ENCODE results near the gene CUTA. TPM values are rescaled to one million over a fixed set of nuclear protein-coding genes. Genes with fewer than 3 reads are reported as not detected.

Gene CUTA
- total and polyA plus RNA-seq, 2 of the 13 experiments (the other 11 are each of a cell fraction or from before 2014, with no cell fraction given): 170 to 180 TPM

GRCh38 chr6:33410711-33411631 is 6.9 kb downstream of the CUTA start, which contains the start of gene PHF1 (continued):
- TF ChIP-seq MZF1 (CRISPR knock-in tag; IDR thresholded peaks at IDR 0.05; ENCODE audit: borderline replicate concordance) (no peak), FOXJ3 (CRISPR knock-in tag; IDR thresholded peaks at IDR 0.05; ENCODE audit: borderline replicate concordance) (no peak), MXI1 (IDR thresholded peaks at IDR 0.05; ENCODE audit: borderline replicate concordance, low read depth, low read length) (peak; percentile 27; the same call in 1 of the 3 replicates), AKAP8 (CRISPR knock-in tag; IDR thresholded peaks at IDR 0.05) (no peak), GTF2F1 (IDR thresholded peaks at IDR 0.05; ENCODE audit: low read length) (no peak), DZIP1 (CRISPR knock-in tag; IDR thresholded peaks at IDR 0.05) (no peak), THRA (CRISPR knock-in tag; IDR thresholded peaks at IDR 0.05; ENCODE audit: borderline replicate concordance) (peak; percentile 16; the same call in 1 of the 2 replicates), IRF1 (CRISPR knock-in tag; IDR thresholded peaks at IDR 0.05; ENCODE audit: low read depth) (no peak), HMGXB4 (CRISPR knock-in tag; IDR thresholded peaks at IDR 0.05; ENCODE audit: borderline replicate concordance in 1 of 2, low read depth in 1 of 2) (peak in 1 of 2 experiments; percentile 26; a peak in 1 of 4 replicates), BORCS8-MEF2B (CRISPR knock-in tag; IDR thresholded peaks at IDR 0.05) (0 out of 2 replicates have a peak, but pooled peaks have one; percentile 40), ZNF577 (CRISPR knock-in tag; IDR thresholded peaks at IDR 0.05; ENCODE audit: borderline replicate concordance, low read depth) (no peak), EED (CRISPR knock-in tag; IDR thresholded peaks at IDR 0.05) (no peak), PAF1 (CRISPR knock-in tag; IDR thresholded peaks at IDR 0.05) (no peak), ETS1 (CRISPR knock-in tag; IDR thresholded peaks at IDR 0.05) (no peak), ZBTB39 (CRISPR knock-in tag; IDR thresholded peaks at IDR 0.05) (no peak), ZNF251 (CRISPR knock-in tag; IDR thresholded peaks at IDR 0.05) (no peak), ZFY (CRISPR knock-in tag; IDR thresholded peaks at IDR 0.05) (peak; percentile 41; the same call in 1 of the 2 replicates)

Measured in HepG2 (cell line).